Measurements from ENCODE around the gene LIMA1.
"Not testable (repeated sequence)": the region's sequence is repeated elsewhere in the genome, so short reads cannot be mapped to it uniquely, and the experiment has no call there.

The LIMA1 gene

DNA sequence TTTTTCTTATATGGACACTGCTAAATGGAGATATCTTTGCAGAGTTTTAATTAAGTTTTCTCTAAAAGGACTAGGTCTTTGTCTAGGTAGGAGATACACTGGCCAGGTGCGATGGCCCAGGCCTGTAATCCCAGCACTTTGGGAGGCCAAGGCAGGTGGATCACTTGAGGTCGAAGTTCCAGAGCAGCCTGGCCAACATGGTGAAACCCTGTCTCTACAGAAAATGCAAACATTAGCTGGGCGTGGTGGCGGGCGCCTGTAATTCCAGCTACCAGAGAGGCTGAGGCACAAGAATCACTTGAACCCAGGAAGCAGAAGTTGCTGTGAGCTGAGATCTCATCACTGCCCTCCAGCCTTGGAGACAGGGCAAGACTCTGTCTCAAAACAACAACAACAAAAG is 99.1 kb downstream of the LIMA1 start:
- DNase-seq, result no peak

DNA sequence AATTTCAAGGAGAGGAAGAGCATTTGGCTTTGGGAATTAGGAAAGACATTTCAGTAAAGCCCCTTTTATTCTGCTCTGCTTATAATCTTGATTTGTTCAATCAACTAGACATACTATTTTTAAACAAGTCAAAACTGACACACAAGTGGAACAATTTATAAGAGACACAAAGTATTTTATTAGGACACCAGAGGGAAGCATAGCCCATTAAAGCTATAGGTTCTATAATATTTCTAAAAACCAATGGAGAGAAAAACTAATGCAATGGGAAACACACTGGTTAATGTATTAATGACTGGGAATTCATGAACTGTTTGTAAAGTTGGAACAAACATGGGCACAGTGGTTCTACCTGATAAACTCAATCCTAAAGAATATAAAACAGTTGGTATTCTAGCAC is 100.9 kb downstream of the LIMA1 start:
- no peak for DNase-seq

DNA sequence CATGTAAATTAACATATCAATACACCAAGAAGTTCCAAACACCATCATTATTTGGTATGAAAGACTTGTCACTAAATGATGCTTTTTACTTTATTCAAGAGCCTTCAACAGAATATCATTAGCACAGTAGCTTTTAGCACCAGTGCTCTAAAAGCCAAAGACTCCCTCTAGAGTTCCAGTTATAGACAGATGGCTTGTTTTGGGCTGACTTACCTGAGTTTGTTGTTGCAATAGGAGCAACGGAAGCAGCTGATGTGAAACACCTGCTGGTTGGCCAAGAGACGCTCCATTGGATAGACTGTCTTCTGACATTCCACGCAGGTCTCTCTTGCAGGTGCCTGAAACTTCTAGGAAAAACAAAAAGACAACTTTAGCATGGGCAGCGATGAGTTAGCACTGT is 101.6 kb downstream of the LIMA1 start:
- DNase-seq, result no peak

DNA sequence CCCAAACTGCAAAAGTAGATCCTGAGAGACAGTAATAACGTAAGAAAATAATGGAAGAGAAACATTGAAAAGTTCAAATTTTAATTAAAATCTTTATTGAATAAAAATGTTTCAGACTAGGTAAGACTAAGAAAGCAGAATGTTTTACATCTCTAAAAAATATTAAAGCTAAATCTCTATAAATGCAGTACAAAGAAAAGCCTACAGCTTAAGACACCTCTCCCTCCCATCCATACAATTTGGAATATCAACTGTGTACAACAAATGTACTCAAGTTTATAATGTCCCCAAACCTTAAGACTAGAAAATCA is 107.6 kb downstream of the LIMA1 start:
- DNase-seq, result no peak

DNA sequence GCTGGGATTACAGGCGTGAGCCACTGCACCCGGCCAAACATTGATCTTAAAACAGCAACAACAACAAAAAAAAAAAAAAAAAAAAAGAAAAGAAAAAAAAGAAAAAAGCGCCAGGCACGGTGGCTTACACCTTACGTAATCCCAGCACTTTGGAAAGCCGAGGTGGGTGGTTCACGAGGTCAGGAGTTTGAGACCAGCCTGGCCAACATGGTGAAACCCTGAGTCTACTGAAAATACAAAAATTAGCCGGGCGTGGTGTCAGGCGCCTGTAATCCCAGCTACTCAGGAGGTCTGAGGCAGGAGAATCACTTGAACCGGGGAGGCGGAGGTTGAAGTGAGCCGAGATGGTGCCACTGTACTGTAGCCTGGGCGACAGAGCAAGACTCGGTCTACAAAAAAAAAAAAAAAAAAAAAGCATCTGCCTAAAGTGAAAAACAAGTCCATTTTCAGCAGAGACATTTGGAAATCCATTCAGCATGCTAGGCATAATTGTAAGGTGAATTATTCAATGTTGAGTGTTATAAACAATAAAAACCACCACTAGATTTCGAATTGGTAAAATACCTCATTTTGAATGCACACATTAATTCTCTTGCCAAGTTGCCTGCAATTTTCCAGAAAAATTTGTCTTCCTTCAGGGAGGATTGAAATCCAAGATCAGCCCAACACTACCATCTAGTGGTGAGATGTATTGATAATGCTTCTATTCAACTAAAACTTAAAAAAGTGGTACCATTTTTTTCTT is 108.2 kb downstream of the LIMA1 start:
- no peak for DNase-seq

DNA sequence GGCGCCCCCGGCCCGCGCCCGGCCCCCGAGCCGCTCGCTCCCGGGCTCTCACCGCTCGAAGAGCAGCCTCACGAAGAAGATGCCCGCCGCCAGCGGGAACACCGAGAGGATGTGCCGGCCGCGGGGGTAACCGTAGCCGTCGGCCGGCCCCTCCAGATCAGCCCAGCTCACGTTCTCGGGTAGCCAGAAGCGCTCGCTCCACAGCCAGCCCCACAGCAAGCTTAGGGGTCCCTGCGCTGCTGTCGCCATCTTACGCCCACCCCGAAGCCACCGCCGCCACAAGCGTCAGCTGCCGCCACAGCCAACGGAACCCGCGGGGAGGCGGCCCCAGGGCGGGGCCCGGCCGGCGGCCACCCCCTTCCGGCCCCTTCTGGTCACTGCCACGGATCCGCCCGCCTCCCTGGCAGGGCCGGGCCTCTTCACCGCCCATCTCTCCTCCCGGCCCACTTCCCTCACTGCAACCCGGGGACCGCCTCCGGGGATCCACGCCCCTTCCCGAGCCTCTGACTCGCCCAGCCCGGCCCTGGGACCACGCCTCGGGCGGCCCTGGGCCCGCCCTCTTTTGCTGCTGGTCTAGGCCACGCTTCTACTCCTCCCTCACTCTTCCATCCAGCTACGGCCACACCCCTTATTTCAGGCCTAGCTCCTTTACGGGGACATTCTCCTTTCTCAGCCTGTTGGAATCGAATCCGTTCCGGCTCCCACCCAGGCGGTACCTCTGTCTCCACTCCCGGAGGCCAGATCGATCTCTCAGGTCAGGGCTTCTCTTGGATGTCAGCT is 116.1 kb downstream of the LIMA1 start, which contains the start of gene CERS5:
Gene CERS5, minus strand, starts transcription at position 321 of the 780 bp plus-strand sequence. Its CDS starts 72 bp downstream, at position 249.
- DNase-seq, result peak; percentile 94

DNA sequence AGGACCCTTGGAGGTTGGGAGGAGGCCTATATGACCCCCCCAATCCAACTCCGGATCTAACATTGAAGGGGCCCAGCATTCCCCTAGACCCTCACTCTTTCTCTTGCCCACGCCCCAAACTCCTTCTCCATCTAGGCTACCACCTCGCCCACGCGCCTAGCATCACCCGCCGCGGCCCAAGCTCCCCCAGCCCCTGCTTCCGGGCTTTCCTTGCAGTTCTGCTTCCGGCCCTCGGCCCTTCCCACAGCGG is 116.6 kb downstream of the LIMA1 start:
- no peak for DNase-seq

DNA sequence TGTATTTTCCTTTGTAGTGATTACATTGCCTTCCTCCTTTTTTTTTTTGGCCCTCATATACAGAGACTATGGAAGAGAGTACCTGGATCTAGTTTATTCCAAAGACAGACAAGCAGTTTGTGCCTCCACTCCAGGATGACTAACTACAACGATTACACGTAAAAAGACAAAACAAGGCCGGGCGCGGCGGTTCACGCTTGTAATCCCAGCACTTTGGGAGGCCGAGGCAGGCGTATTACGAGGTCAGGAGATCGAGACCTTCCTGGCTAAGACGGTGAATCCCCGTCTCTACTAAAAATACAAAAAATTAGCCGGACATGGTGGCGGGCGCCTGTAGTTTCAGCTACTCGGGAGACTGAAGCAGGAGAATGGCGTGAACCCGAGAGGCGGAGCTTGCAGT is 118.4 kb downstream of the LIMA1 start:
- no peak for DNase-seq

DNA sequence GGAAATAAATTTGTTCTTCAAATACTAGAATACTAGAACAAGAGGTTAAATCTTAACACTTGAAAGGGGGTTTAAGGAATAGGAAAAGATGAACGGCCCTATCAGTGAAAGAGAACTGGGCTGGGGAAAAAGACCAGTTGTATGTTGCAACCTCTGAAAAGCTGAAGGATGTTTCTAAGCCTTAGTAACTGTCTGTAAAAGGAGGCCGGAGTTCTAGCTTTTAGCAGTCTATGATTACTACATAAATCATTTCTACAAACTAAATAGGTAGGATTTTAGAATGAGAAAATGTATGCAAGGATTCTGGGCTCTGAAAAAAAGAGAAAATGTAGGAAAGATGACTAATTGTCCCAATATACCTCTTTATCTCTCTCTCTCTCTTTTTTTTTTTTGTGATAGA is 121.1 kb downstream of the LIMA1 start:
- no peak for DNase-seq

DNA sequence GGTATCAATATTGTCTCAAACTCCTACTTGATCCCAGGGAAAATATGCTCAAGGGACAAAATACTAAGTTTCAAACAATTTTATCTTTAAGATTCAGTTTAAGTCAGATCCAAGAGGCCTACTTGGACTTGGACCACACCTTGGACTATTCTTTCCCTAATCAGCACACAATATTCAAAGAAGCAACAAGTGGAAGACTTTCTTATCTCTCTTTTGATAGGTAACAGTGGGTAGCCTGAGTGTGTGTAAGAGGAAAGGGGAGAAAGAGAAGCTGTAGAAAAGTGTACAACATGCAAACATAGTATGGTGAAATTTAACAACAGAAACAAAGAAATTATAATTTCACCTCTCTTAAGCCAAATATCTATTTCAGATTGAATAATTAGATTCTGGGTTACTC is 122.7 kb downstream of the LIMA1 start:
- no peak for DNase-seq

DNA sequence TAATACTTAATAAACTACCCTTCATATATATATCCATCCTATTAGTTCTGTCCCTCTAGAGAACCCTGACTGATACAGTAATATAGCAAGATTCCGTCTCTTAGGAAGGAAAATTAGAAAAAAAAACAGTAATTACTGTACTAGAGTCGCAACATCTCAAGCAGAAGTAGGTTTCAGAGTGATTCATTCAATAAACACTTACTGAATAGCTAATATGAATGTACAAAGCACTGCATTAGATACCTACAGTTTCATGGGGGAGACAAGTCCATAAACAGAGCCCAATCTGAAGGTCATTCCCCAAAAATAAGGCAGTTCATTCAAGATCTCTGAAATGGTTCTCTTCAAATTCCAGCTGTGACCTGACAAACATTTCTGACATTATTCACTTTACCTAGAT is 126.1 kb downstream of the LIMA1 start:
- no peak for DNase-seq

DNA sequence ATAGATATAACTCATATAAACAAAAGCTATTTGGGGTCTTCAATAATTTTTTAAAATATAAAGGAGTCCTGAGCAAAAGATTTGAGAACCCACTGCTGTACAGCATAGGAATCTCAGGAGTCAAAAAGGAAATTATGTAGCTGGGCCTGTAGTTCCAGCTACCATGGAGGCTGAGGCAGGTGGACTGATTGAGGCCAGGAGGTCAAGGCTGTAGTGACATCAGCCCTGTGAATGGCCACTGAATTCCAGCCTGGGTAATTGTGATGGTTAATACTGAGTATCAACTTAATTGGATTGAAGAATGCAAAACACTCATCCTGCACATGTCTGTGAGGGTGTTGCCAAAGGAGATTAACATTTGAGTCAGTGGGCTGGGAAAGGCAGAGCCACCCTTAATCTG is 126.7 kb downstream of the LIMA1 start:
- DNase-seq, result no peak

DNA sequence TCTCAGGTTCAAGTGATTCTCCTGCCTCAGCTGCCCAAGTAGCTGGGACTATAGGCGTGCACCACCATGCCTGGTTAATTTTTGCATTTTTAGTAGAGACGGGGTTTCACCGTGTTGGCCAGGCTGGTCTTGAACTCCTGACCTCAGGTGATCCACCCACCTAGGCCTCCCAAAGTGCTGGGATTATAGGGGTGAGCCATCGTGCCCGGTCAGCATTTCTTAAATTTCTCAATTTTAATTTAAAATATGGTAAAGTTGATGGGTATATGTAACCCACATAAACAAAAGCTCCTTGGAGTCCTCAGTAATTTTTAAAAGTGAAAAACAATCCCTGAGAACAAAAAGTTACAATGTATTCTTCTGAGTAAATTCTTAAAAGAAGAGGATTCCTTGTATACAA is 128.4 kb downstream of the LIMA1 start:
- DNase-seq, result not testable (repeated sequence)

DNA sequence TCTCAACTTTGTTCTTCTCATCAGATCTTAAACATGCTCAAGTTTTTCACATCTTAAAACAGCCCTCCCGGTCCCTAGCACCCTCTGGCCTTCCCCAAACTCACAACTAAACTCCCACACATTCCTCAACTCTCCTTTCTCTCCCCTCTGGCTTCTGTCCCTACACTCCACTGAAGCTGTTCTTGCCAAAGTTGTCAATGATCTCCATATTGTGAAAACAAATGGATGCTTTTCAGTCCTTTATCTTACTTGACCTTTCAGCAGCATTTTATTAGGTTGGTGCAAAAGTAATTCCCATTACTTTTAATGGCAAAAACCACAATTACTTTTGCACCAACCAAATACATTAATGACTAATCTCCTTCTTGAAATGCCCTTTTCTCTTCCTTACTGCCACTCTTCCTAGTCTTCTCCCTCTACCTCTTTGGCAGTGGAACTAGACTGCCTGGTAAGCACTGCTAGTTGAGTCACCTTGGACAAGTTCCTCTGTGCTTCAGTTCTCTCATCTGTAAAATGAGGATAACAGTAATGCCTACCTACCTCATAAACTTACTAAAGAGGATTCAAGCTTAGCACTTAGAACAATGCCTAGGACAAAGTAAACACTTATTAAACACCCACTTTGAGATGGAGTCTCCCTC is 132.2 kb downstream of the LIMA1 start:
- DNase-seq, result no peak

DNA sequence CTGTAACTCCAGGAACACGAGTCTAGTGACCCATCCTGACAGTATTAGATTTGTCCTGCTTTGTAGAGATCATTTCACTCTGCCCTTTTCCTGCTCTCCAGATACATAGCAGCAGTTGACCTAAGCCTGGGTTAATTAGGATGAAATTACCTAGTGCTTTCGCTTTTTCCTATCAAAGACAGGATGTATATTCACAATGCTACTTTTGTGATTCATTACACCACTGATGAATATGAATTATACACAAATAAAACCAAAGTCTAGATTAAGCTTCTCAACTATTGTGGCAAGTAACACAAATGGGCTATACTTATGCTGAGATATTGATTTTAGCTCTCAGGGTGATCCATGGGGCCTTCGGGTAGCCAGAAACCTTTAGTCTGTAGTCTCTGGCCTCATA is 134.0 kb downstream of the LIMA1 start:
- DNase-seq, result no peak

DNA sequence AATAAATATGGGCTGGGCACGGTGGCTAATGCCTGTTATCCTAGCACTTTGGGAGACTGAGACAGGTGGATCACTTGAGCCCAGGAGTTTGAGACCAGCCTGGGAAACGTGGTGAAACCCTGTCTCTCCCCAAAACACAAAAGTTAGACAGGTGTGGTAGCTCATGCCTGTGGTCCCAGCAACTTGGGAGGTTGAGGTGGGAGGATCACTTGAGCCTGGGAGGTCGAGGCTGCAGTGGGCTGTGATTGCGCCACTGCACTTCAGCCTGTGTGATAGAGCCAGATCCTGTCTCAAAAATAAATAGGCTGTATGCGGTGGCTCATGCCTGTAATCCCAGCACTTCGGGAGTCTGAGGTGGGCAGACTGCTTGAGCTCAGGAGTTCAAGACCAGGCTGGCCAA is 135.3 kb downstream of the LIMA1 start:
- not testable (repeated sequence) for DNase-seq

DNA sequence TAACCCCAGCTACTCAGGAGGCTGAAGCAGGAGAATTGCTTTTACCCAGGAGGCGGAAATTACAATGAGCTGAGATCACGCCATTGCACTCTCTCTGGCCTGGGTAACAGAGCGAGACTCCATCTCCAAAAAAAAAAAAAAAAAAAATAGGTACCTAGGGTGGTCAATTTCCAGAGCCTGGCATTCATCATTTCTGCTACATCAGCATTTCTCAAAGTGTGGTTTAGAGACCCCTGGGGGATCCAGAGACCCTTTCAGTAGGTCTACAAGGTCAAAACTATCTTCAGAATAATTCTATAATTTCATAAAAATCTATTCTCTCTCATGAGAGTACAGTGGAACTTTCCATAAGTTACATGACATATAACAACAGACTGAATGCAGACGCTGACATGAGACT is 136.0 kb downstream of the LIMA1 start:
- DNase-seq, result no peak

DNA sequence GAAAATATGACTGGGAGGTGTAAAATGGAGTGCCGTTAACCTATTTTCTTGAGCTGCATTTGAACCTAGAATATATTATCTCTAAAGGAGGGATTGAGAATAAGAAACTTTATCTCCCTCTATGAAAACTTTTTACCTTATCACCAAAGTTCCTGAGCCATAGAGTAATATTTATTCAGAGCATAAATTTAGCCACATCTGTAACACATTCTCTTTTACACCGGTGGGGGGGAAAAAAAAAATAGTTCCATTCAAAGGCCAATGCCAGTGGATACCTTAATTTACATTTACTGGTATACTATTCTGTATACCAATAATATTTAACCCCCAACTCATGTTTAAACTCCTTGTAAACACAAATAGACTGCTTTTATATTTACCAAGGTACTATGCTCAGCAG is 137.9 kb downstream of the LIMA1 start:
- no peak for DNase-seq

DNA sequence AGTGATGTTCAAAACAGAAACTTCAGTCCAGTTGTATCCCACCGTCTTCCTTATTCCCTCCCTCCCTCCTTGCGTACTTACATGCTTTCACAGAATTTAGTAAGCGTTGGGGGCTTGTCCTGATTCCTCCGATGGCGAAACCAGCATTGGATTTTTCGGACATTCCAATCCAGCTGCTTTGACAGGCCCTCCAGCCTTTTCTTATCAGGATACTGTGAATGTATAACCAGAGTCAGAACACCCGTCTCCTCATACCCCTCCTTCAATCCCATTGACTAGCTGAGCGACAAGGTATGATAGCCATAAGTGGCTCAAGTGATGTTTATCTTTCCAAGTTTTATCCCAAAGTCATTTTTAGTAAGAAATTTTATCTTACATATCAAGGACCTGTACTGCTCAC is 140.3 kb downstream of the LIMA1 start:
- no peak for DNase-seq

DNA sequence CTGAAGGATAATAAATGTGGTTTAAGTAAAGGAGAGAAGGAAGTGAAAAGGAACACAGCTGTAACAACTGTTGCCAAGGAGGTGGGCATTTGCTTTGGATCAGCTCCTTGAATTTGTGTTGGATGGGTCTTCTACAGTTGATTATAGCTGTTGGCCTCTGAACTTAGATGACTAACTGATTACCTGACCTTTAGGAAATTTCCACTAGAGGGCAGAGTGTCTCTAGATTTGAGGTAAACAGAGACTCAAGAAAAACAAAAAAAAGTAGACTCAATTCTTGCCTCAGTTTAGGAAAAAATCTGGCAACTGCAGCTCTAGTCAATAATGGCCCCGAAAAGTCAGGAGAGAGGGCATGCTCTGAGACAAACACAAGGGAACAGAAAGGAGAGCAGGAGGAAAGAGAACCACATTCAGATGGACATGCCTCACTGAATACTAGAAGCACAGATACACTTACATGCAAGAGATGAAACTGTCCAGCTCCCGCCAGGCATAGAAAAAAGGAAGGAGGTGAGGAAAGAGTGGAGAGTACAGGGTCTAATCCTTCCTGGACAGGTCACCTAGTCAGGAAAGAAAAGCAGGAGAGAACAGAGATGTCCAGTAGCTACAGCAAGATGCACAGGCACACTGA is 150.7 kb downstream of the LIMA1 start:
- DNase-seq, result no peak

DNA sequence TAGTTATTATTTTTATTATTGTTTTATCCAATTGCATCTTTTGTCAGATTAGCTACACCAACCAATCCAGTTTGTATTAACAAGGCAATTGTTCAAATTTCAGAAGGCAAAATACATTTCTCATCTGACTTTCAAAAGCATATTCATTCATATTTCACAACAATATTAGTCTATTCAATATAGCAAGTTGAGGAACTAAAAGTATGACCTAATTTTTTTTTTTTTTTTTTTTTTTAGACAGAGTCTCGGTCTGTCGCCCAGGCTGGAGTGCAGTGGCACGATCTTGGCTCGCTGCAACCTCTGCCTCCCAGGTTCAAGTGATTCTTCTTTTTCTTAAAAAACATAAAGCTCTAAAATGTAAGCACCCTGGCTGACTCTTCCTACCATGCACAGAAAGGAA is 154.0 kb downstream of the LIMA1 start:
- DNase-seq, result no peak

DNA sequence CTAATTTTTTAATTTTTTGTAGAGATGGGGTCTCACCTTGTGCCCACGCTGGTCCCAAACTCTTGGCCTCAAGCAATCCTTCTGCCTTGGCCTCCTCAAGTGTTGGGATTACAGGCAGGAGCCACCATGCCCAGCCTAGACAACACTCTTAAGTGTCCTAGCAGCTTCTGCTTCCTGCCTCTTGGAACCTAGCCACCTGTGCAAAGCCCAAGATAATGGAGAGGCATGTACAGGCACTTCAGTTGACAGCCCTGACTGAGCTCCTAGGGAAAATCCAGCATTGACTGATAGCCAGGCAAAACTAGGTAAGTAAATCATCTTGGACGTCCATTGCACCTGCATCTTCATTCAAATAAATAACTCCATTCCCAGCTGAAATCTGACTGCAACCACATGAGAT is 155.8 kb downstream of the LIMA1 start:
- no peak for DNase-seq
